Adrenal gland (tissue), 12 donors: Measurements from ENCODE around the gene PLAAT4. TPM values are rescaled to one million over a fixed set of nuclear protein-coding genes. Genes with fewer than 3 reads are reported as not detected.
"Not testable (repeated sequence)": the region's sequence is repeated elsewhere in the genome, so short reads cannot be mapped to it uniquely, and the experiment has no call there.

Source experiments
- DNase-seq, 7 donors: peaks; one replicate each; pipeline ENCODE4 v3.0.0-alpha.2; 2019 to 2020
- H3K27ac ChIP-seq, 5 donors: fragments of 200-600 bp; sonication (generic) in 4 of 5; 1 replicate in 3 of 5; 2 replicates in 2 of 5; pipeline versions ENCODE4 v1.5.1 to v1.8.0; 2016 to 2020; ENCODE audit warnings: mild to moderate bottlenecking in 1 of 5
- H3K27me3 ChIP-seq: fragments of 200-600 bp; 2 replicates; pipeline ENCODE4 v1.8.0; 2021
- H3K36me3 ChIP-seq, 2 donors: fragments of 200-600 bp; replicated peaks in 1 of 2; 1 replicate in 1 of 2; 2 replicates in 1 of 2; pipeline versions ENCODE4 v1.5.1 to v1.8.0; 2018 to 2022
- H3K4me1 ChIP-seq, 2 donors: fragments of 200-600 bp; replicated peaks in 1 of 2; 1 replicate in 1 of 2; 2 replicates in 1 of 2; pipeline versions ENCODE4 v1.5.1 to v1.8.0; 2018 to 2021
- H3K4me3 ChIP-seq, 4 donors: fragments of 200-600 bp; sonication (generic) in 3 of 4; one replicate each; pipeline ENCODE4 v1.5.1; 2016 to 2018
- H3K9me3 ChIP-seq, 3 donors: fragments of 200-600 bp; sonication (generic) in 1 of 3; replicated peaks in 1 of 3; 1 replicate in 2 of 3; 2 replicates in 1 of 3; pipeline versions ENCODE4 v1.5.1 to v1.8.0; 2016 to 2021
- CTCF ChIP-seq, 6 experiments: fragments of 450-650 bp in 4 of 6; fragments of 200-600 bp in 2 of 6; sonication (generic) in 1 of 6; IDR thresholded peaks; 1 replicate in 5 of 6; 2 replicates in 1 of 6; pipeline versions ENCODE4 v1.5.1 to v1.8.0; 2016 to 2021; ENCODE audit warnings: antibody characterized with exemption in 6 of 6, mild to moderate bottlenecking in 2 of 6, moderate library complexity in 1 of 6
- POLR2A ChIP-seq, 2 donors: fragments of 450-650 bp; IDR thresholded peaks; one replicate each; pipeline ENCODE4 v1.6.1; 2017; ENCODE audit warnings: antibody characterized with exemption in 2 of 2, mild to moderate bottlenecking in 2 of 2, moderate library complexity in 1 of 2
- WGBS, 4 donors: extraction: QIAGEN DNeasy Blood & Tissue Kit in 2 of 4; methylation state at CpG; one replicate each; pipeline versions ENCODE4 v1.1.5 to v1.1.7; 2013 to 2017; 5-methylcytosine and 5-hydroxymethylcytosine counted together
- intact Hi-C, 2 donors: fragments of 100-400 bp; cut with DNase I; formaldehyde crosslinking; loops; one replicate each; pipeline versions ENCODE4 v1.14.1 to v1.15.0; 2022 to 2023
- polyA plus RNA-seq, 3 donors: library from polyadenylated mRNA; stranded (reverse); fragments of 200-250 nt in 2 of 3; fragments of 350-450 nt in 1 of 3; fragmentation: Illumina TruSeq in 1 of 3; extraction: RNeasy Lipid Tissue Mini Kit (QIAGEN cat#74804) in 1 of 3; gene quantifications; one replicate each; pipeline ENCODE4 v1.2.3, GENCODE V29; 2013 to 2014
- total RNA-seq, 9 donors: library from RNA; depleted of rRNA in 4 of 9; stranded (reverse); fragments of >200 nt in 4 of 9; fragments of 120-200 nt in 1 of 9; fragmentation: NEBNext Ultra II Directional in 1 of 9; extraction: Animal tissue kit (Norgen Biotek cat#: 25700) in 1 of 9; gene quantifications; one replicate each; pipeline versions ENCODE4 v1.1.0 to v1.2.4, GENCODE V29; 2013 to 2023
- donor health status: healthy with polysubstance abuse.
- donor health status: Bipolar disorder and iron deficiency.
- donor health status: DM: yes; HTN: yes; CAD: no.
- donor health status: DM: no; HTN: no; CAD: no.
- donor health status: DM: no; HTN: no; CAD: no.
- donor health status: DM: yes; HTN: yes; CAD: no.

Gene PLAAT4
- total and polyA plus RNA-seq, 12 donors: 3.7 to 49.5 (median 27.1) TPM

- H3K4me3 ChIP-seq: peak overlapping the region in 1 of 4 donors; percentile 4
- 64 to 70% (median 65%) methylated on average over 15 of the region's 15 CpGs for WGBS, 4 donors
- H3K27ac ChIP-seq: peak overlapping the region in 4 of 5 donors; percentile 20 to 64 (median 40)
- no peaks in the 10 kb centered on the region for H3K27me3 ChIP-seq
- intact Hi-C loops: no loop called here
- no peaks in the 10 kb centered on the region for H3K9me3 ChIP-seq
- no peak for TF ChIP-seq POLR2A (IDR thresholded peaks at IDR 0.05)
- TF ChIP-seq CTCF (IDR thresholded peaks at IDR 0.05): no peak
- no peaks in the 10 kb centered on the region for H3K36me3 ChIP-seq
- H3K4me1 ChIP-seq: no peaks in the 10 kb centered on the region
- DNase-seq: peak; percentile 23 to 81 (median 43)
Observed at GRCh38 chr11:63573881-63574855, 37.6 kb downstream of the PLAAT4 start.

GRCh38 chr11:63574856-63575602, 38.4 kb downstream of the PLAAT4 start:
- DNase-seq: peak in 2 of 7 donors; percentile 23 to 47
- H3K4me3 ChIP-seq: peak overlapping the region in 1 of 4 donors; percentile 4
- no peaks in the 10 kb centered on the region for H3K4me1 ChIP-seq
- TF ChIP-seq CTCF (IDR thresholded peaks at IDR 0.05) (no peak), POLR2A (IDR thresholded peaks at IDR 0.05) (no peak)
- 62 to 77% (median 72%) methylated on average over 10 of the region's 10 CpGs for WGBS, 4 donors
- H3K27me3 ChIP-seq: no peaks in the 10 kb centered on the region
- no peaks in the 10 kb centered on the region for H3K36me3 ChIP-seq
- peaks cover 0 to 3% (median 0%) of the 10 kb centered on the region in 3 donors for H3K9me3 ChIP-seq
- intact Hi-C loops: no loop called here
- H3K27ac ChIP-seq: peak overlapping the region in 3 of 5 donors; percentile 20 to 64 (median 52)

- DNase-seq, intact Hi-C loops, H3K27ac ChIP-seq, H3K4me1 ChIP-seq, H3K9me3 ChIP-seq, H3K36me3 ChIP-seq, H3K4me3 ChIP-seq, H3K27me3 ChIP-seq: not testable (repeated sequence)
- WGBS, 4 donors: 87 to 98% (median 92%) methylated on average over 1 to 3 of the region's 3 CpGs
Observed at GRCh38 chr11:63578882-63579281, 42.3 kb downstream of the PLAAT4 start.

- H3K36me3 ChIP-seq, H3K9me3 ChIP-seq, intact Hi-C loops, DNase-seq, H3K27me3 ChIP-seq, H3K27ac ChIP-seq, H3K4me1 ChIP-seq, H3K4me3 ChIP-seq: not testable (repeated sequence)
- WGBS, 4 donors: 82 to 88% (median 86%) methylated on average over 7 of the region's 7 CpGs
Observed at GRCh38 chr11:63581224-63581623, 44.6 kb downstream of the PLAAT4 start.

- Histone ChIP-seq H3K27me3 (no peaks in the 10 kb centered on the region), H3K9me3 (peaks cover 0 to 5% (median 0%) of the 10 kb centered on the region in 3 donors), H3K4me1 (no peaks in the 10 kb centered on the region), H3K36me3 (peaks cover 0 to 7% of the 10 kb centered on the region in 2 donors), H3K27ac (no peak overlapping the region), H3K4me3 (no peak overlapping the region)
- intact Hi-C loops: no loop called here
- no peak for DNase-seq
- TF ChIP-seq CTCF (IDR thresholded peaks at IDR 0.05): no peak
- TF ChIP-seq POLR2A (IDR thresholded peaks at IDR 0.05): no peak
Observed at GRCh38 chr11:63583357-63583677, 46.7 kb downstream of the PLAAT4 start.
